Stimulated activated CD8-positive, alpha-beta memory T cell treated with anti-CD3 and anti-CD28 coated beads, Interleukin-12 subunit alpha, Interleukin-12 subunit beta, amount 100 ng/mL, for 24 hours (primary cell): Measurements from ENCODE around the gene C1orf174.

Experiments
- DNase-seq: peaks from one replicate; pipeline ENCODE4 v3.0.0-alpha.2; 2020; ENCODE audit errors: extremely low read depth

The C1orf174 gene

GRCh38 chr1:3910049-3910731 lies 10.1 kb upstream of the C1orf174 start:
- no peak for DNase-seq

GRCh38 chr1:3909615-3910014 lies 9.5 kb upstream of the C1orf174 start:
- no peak for DNase-seq

- no peak for DNase-seq
These were observed 8.9 kb upstream of the C1orf174 start for GRCh38 chr1:3908886-3909517.

- DNase-seq = no peak
These were observed 7.6 kb upstream of the C1orf174 start for GRCh38 chr1:3907621-3908165.

GRCh38 chr1:3907031-3907534 lies 7.0 kb upstream of the C1orf174 start:
- no peak for DNase-seq

- no peak for DNase-seq
These were observed 6.6 kb upstream of the C1orf174 start for GRCh38 chr1:3906672-3907020.

GRCh38 chr1:3905953-3906671 lies 6.0 kb upstream of the C1orf174 start:
- no peak for DNase-seq

GRCh38 chr1:3905266-3905952 lies 5.3 kb upstream of the C1orf174 start:
- DNase-seq = no peak

GRCh38 chr1:3904843-3905185 lies 4.7 kb upstream of the C1orf174 start:
- DNase-seq = no peak

GRCh38 chr1:3904006-3904842 lies 4.2 kb upstream of the C1orf174 start:
- no peak for DNase-seq

GRCh38 chr1:3903141-3904005 lies 3.3 kb upstream of the C1orf174 start:
- no peak for DNase-seq

- no peak for DNase-seq
These were observed 2.6 kb upstream of the C1orf174 start for GRCh38 chr1:3902571-3903091.

GRCh38 chr1:3902111-3902511 lies 2.0 kb upstream of the C1orf174 start:
- DNase-seq = no peak

- peak; percentile 75 for DNase-seq
These were observed 977 bp upstream of the C1orf174 start for GRCh38 chr1:3900969-3901529.

- no peak for DNase-seq
These were observed 320 bp downstream of the C1orf174 start for GRCh38 chr1:3899754-3900149.

GRCh38 chr1:3898994-3899753 lies 898 bp downstream of the C1orf174 start:
- no peak for DNase-seq

- DNase-seq = no peak
These were observed 1.7 kb downstream of the C1orf174 start for GRCh38 chr1:3898475-3898735.

- no peak for DNase-seq
These were observed 3.6 kb downstream of the C1orf174 start for GRCh38 chr1:3896396-3897000.

- no peak for DNase-seq
These were observed 4.1 kb downstream of the C1orf174 start for GRCh38 chr1:3895951-3896325.
